Measurements from ENCODE around the gene DDIT4.

- TF ChIP-seq EZH2 (IDR thresholded peaks at IDR 0.05) (no peak), CTCF (IDR thresholded peaks at IDR 0.05 in 2 of 3, conservative IDR thresholded peaks at IDR 0.05 in 1 of 3; ENCODE audit: borderline replicate concordance in 1 of 3, insufficient read depth in 1 of 3, low read depth in 2 of 3, low read length in 2 of 3) (no peak), TCF7L2 (IDR thresholded peaks at IDR 0.05; ENCODE audit: borderline replicate concordance, extremely low read depth, insufficient read depth, insufficient read length) (no peak), ZNF274 (IDR thresholded peaks at IDR 0.05; ENCODE audit: low read depth, low read length) (no peak), POLR2A (IDR thresholded peaks at IDR 0.05; ENCODE audit: borderline replicate concordance, extremely low read depth, insufficient read depth, insufficient read length) (no peak), EGR1 (IDR thresholded peaks at IDR 0.05; ENCODE audit: low read depth) (no peak), FOSL1 (IDR thresholded peaks at IDR 0.05; ENCODE audit: low read depth) (no peak)
Observed at GRCh38 chr10:72267819-72268399, 5.8 kb upstream of the DDIT4 start.

All from HCT116 (cell line).